ENCODE results near the gene GLRX5.

GLRX5 gene

GRCh38 chr14:95535226-95536021 is 574 bp downstream of the GLRX5 start:
- CTCF ChIA-PET, result interaction anchor here (1.5 to 2.9 kb wide), 6 partner anchors 8 to 93 kb away, joined by 6 to 23 read pairs (median 7); no protein-coding TSS in a partner anchor
- no peak for DNase-seq (ENCODE audit: low read depth, low spot score)
- peak overlapping the region; percentile 78 for H3K4me3 ChIP-seq (ENCODE audit: low read depth, low read length)
- POLR2A ChIA-PET, result interaction anchor here (1.5 kb wide), 1 partner anchor 94 kb away, joined by 3 read pairs; no protein-coding TSS in a partner anchor
- TF ChIP-seq, protein P1, sequence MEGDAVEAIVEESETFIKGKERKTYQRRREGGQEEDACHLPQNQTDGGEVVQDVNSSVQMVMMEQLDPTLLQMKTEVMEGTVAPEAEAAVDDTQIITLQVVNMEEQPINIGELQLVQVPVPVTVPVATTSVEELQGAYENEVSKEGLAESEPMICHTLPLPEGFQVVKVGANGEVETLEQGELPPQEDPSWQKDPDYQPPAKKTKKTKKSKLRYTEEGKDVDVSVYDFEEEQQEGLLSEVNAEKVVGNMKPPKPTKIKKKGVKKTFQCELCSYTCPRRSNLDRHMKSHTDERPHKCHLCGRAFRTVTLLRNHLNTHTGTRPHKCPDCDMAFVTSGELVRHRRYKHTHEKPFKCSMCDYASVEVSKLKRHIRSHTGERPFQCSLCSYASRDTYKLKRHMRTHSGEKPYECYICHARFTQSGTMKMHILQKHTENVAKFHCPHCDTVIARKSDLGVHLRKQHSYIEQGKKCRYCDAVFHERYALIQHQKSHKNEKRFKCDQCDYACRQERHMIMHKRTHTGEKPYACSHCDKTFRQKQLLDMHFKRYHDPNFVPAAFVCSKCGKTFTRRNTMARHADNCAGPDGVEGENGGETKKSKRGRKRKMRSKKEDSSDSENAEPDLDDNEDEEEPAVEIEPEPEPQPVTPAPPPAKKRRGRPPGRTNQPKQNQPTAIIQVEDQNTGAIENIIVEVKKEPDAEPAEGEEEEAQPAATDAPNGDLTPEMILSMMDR (IDR thresholded peaks at IDR 0.05; ENCODE audit: insufficient read depth, low read length, missing control alignments), result no peak

- ChIA-PET POLR2A (no interaction called here), CTCF (interaction anchor here (1.0 to 2.9 kb wide), 7 partner anchors 8 to 94 kb away, joined by 3 to 23 read pairs (median 7); no protein-coding TSS in a partner anchor)
- TF ChIP-seq, protein P1 (IDR thresholded peaks at IDR 0.05; ENCODE audit: insufficient read depth, low read length, missing control alignments), result no peak
- peak overlapping the region; percentile 78 for H3K4me3 ChIP-seq (ENCODE audit: low read depth, low read length)
- DNase-seq (ENCODE audit: low read depth, low spot score), result no peak
Measured at GRCh38 chr14:95536036-95536593, 1.3 kb downstream of the GLRX5 start.

- peak overlapping the region; percentile 4; the same call in 1 of the 2 replicates for H3K4me3 ChIP-seq (ENCODE audit: low read depth, low read length)
- ChIA-PET POLR2A (no interaction called here), CTCF (interaction anchor here (1.0 to 2.9 kb wide), 7 partner anchors 9 to 95 kb away, joined by 3 to 23 read pairs (median 6); no protein-coding TSS in a partner anchor)
- TF ChIP-seq, protein P1 (IDR thresholded peaks at IDR 0.05; ENCODE audit: insufficient read depth, low read length, missing control alignments), result no peak
- no peak for DNase-seq (ENCODE audit: low read depth, low spot score)
Measured at GRCh38 chr14:95536671-95537070, 1.8 kb downstream of the GLRX5 start.

DNA sequence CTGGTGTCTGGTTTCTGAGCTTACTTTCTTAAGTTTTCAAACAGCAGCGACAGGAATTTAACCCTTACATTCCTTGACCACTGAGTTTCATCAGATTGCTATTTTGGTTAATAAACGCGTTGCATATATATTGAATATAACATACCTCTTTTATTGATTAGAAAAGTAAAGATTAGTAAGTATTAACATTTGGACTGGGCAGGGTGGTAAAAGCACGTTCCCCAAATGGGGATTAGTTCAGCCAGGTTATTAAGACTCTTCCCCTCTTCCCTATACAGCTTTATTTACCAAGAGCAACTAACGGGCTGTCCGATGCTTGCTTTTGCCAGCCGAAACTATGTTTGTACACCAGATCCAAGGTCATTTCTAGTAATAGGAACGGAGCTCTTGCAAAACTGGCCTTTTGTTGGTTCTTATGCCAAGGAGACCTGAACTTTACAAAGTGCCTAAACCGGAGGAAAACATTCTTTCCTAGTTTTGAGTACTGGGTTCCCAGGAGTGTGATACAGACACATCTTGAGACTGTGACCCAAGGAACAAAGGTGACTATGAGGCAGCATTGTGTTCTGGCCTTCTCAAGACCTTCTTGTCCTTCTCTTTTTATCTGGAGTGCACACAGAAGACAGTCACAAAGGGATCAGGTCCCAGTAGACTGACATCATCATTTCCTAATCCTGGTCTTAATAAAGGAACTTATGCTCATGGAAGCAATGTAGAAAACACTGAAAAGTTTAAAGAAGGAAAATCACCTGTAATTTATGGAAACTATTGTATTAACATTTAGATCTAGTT is 2.6 kb downstream of the GLRX5 start:
- no peak for DNase-seq (ENCODE audit: low read depth, low spot score)
- CTCF ChIA-PET, result interaction anchor here (0.6 to 2.9 kb wide), 6 partner anchors 10 to 144 kb away, joined by 3 to 23 read pairs (median 5); no protein-coding TSS in a partner anchor
- POLR2A ChIA-PET, result no interaction called here
- TF ChIP-seq, protein P1 (IDR thresholded peaks at IDR 0.05; ENCODE audit: insufficient read depth, low read length, missing control alignments), result no peak
- no peak overlapping the region for H3K4me3 ChIP-seq (ENCODE audit: low read depth, low read length)

DNA sequence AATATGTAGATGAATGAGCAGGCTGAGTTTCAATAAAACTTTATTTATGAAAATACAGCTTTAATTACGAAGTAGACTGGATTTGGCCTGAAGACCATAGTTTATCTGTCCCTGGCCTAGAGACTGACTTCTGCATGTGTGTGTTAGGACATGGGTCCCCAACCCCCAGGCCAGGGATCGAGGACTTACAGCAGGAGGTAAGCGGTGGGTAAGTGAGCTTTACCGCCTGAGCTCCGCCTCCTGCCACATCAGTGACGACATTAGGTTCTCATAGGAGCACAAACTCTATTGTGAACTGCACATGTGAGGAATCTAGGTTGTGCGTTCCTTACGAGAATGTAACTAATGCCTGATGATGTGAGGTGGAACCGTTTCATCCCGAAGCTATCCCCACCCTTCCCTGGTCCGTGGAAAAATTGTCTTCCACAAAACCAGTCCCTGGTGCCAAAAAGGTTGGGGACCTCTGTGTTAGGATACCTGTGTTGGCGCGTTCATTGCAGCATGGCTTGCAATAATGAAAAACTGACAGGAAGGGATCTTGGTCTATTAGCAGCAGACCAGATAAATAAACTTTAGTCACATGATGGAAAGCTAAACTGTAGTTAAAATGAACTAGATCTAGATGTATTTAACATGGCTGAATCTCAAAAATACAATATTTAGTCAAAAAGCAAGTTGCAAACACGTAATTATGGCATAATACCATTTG is 4.1 kb downstream of the GLRX5 start:
- no peak for DNase-seq (ENCODE audit: low read depth, low spot score)
- ChIA-PET CTCF (interaction anchor here (0.5 to 3.6 kb wide), 4 partner anchors 23 to 984 kb away, joined by 3 to 16 read pairs (median 4); no protein-coding TSS in a partner anchor), POLR2A (no interaction called here)
- H3K4me3 ChIP-seq (ENCODE audit: low read depth, low read length), result no peak overlapping the region
- TF ChIP-seq, protein P1 (IDR thresholded peaks at IDR 0.05; ENCODE audit: insufficient read depth, low read length, missing control alignments), result no peak

All from AG04449 (cell line).